Measurements from ENCODE around the gene UROC1. TPM values are rescaled to one million over a fixed set of nuclear protein-coding genes. Genes with fewer than 3 reads are reported as not detected.

The UROC1 gene
- total RNA-seq, 1 experiment from 2014 or later, result not detected

DNA sequence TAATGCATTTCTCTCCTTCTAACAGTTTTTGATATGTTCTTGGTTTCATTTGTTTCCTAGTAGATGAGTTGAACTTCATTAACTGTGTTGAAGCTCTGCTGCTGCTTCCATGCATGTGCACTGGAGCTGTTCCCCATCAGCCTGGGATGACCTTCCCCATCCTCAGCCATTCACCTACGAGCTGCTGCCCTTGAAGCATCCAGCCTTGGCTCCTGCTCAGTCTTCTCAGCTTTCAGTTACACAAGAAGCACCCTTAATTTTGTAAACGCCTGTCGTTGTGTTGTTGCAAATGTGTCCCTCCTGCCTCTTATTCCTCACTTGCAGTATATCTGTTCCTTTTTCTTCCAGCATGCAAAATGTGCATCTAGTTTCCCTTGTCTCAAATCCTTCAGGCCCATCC lies 33.4 kb downstream of the UROC1 start:
- TF ChIP-seq EZH2 (IDR thresholded peaks at IDR 0.05; ENCODE audit: borderline replicate concordance, low read depth, low read length, poor library complexity, severe bottlenecking), result no peak
- TF ChIP-seq, protein P1, sequence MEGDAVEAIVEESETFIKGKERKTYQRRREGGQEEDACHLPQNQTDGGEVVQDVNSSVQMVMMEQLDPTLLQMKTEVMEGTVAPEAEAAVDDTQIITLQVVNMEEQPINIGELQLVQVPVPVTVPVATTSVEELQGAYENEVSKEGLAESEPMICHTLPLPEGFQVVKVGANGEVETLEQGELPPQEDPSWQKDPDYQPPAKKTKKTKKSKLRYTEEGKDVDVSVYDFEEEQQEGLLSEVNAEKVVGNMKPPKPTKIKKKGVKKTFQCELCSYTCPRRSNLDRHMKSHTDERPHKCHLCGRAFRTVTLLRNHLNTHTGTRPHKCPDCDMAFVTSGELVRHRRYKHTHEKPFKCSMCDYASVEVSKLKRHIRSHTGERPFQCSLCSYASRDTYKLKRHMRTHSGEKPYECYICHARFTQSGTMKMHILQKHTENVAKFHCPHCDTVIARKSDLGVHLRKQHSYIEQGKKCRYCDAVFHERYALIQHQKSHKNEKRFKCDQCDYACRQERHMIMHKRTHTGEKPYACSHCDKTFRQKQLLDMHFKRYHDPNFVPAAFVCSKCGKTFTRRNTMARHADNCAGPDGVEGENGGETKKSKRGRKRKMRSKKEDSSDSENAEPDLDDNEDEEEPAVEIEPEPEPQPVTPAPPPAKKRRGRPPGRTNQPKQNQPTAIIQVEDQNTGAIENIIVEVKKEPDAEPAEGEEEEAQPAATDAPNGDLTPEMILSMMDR (conservative IDR thresholded peaks at IDR 0.05; ENCODE audit: low read depth, low read length), result no peak
- CTCF ChIA-PET, result no interaction called here
- no peak overlapping the region for H3K4me3 ChIP-seq (ENCODE audit: low read depth, low read length, poor library complexity, severe bottlenecking)
- no peak for DNase-seq (ENCODE audit: low spot score)
- no peak overlapping the region for H3K27ac ChIP-seq (ENCODE audit: low read depth, low read length, poor library complexity, severe bottlenecking)
- no peaks in the 10 kb centered on the region for H3K27me3 ChIP-seq (replicated peaks; ENCODE audit: insufficient read depth, low read depth, low read length, poor library complexity)
- peaks cover 6% of the 10 kb centered on the region for H3K4me1 ChIP-seq (ENCODE audit: insufficient read depth, low read length, poor library complexity, severe bottlenecking)
- no TSS peak for BruUV-seq (replicated peaks)
- intact Hi-C loops (cut with micrococcal nuclease; ENCODE audit: unreplicated experiment), result no loop called here
- H3K9me3 ChIP-seq (ENCODE audit: low read depth, low read length, poor library complexity, severe bottlenecking), result no peaks in the 10 kb centered on the region
- POLR2A ChIA-PET (ENCODE audit: low non-redundant PET), result no interaction called here
- no peaks in the 10 kb centered on the region for H3K36me3 ChIP-seq (ENCODE audit: insufficient read depth, low read length, poor library complexity, severe bottlenecking)

DNA sequence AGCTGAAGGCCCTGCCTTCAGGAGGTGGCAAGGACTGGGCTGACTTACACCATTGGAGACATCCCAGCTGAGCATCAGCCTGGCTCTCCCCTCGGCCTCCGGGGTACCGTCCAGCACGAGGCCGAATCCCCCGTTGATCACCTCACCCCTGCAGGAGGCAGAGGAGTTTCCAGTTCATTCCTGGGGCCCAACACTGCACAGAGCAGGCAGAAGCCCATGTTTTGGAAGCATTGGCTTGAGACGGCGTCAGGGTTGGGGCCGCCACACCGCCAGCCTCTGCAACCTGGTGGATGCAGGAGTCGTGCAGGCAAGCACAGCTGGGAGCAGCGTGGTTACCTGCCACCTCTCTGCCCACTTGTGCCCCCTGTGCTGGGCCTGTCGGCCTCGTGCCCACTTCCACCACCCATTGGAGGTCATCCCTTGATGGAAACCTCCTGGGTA lies 34.2 kb downstream of the UROC1 start:
- DNase-seq (ENCODE audit: low spot score), result no peak
- Histone ChIP-seq H3K4me3 (ENCODE audit: low read depth, low read length, poor library complexity, severe bottlenecking) (no peak overlapping the region), H3K27me3 (replicated peaks; ENCODE audit: insufficient read depth, low read depth, low read length, poor library complexity) (no peaks in the 10 kb centered on the region), H3K9me3 (ENCODE audit: low read depth, low read length, poor library complexity, severe bottlenecking) (no peaks in the 10 kb centered on the region), H3K27ac (ENCODE audit: low read depth, low read length, poor library complexity, severe bottlenecking) (no peak overlapping the region), H3K36me3 (ENCODE audit: insufficient read depth, low read length, poor library complexity, severe bottlenecking) (no peaks in the 10 kb centered on the region), H3K4me1 (ENCODE audit: insufficient read depth, low read length, poor library complexity, severe bottlenecking) (peaks cover 6% of the 10 kb centered on the region)
- intact Hi-C loops (cut with micrococcal nuclease; ENCODE audit: unreplicated experiment), result no loop called here
- CTCF ChIA-PET, result no interaction called here
- TF ChIP-seq, protein P1 (conservative IDR thresholded peaks at IDR 0.05; ENCODE audit: low read depth, low read length), result no peak
- TF ChIP-seq EZH2 (IDR thresholded peaks at IDR 0.05; ENCODE audit: borderline replicate concordance, low read depth, low read length, poor library complexity, severe bottlenecking), result no peak
- POLR2A ChIA-PET (ENCODE audit: low non-redundant PET), result no interaction called here
- BruUV-seq (replicated peaks), result no TSS peak

DNA sequence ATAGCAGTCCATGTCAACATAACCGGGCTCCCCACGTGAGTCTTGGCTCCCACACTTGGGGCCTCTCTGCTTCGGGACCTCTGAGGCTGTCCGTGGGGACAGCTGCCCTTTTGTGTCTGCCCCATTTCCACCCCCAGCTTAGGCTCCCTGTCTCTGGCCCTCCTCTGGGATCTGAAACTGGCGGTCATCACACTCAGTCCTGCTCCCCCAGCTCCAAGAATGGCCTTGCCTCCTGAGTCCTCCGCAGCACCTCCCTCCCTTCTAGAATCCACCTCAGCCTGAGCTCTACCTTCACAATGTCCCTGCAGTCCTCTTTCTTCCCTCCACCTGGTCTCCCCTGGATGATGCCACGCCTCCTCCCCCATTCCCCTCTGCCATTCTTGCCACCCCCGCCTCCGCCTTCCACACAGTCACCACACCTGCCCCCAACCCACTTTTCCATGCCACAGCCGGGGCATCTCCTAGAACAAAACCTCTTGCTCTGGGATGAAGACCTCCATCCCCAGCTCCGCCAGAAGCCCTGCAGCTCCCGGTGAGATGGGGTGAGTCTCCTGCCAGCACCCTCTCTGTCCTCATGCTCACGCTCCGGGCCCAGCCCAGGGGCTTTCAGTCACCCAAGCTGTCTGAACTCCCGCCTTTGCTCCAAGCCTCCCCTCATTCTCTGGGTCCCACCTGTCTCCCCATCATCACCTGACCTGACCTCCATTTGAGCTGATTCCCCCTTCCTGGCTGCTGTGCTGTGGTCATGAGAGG lies 34.9 kb downstream of the UROC1 start:
- intact Hi-C loops (cut with micrococcal nuclease; ENCODE audit: unreplicated experiment), result no loop called here
- CTCF ChIA-PET, result no interaction called here
- POLR2A ChIA-PET (ENCODE audit: low non-redundant PET), result no interaction called here

More for the DNA sequence above, 34.9 kb downstream of the UROC1 start:
- TF ChIP-seq, protein P1 (conservative IDR thresholded peaks at IDR 0.05; ENCODE audit: low read depth, low read length), result no peak
- TF ChIP-seq EZH2 (IDR thresholded peaks at IDR 0.05; ENCODE audit: borderline replicate concordance, low read depth, low read length, poor library complexity, severe bottlenecking), result no peak
- Histone ChIP-seq H3K27ac (ENCODE audit: low read depth, low read length, poor library complexity, severe bottlenecking) (no peak overlapping the region), H3K4me1 (ENCODE audit: insufficient read depth, low read length, poor library complexity, severe bottlenecking) (peaks cover 6% of the 10 kb centered on the region), H3K36me3 (ENCODE audit: insufficient read depth, low read length, poor library complexity, severe bottlenecking) (no peaks in the 10 kb centered on the region), H3K4me3 (ENCODE audit: low read depth, low read length, poor library complexity, severe bottlenecking) (no peak overlapping the region), H3K9me3 (ENCODE audit: low read depth, low read length, poor library complexity, severe bottlenecking) (no peaks in the 10 kb centered on the region), H3K27me3 (replicated peaks; ENCODE audit: insufficient read depth, low read depth, low read length, poor library complexity) (no peaks in the 10 kb centered on the region)
- no peak for DNase-seq (ENCODE audit: low spot score)
- no TSS peak for BruUV-seq (replicated peaks)
